HG02759 (cell line): ENCODE results near the gene CTSK.
"Not testable (repeated sequence)": the region's sequence is repeated elsewhere in the genome, so short reads cannot be mapped to it uniquely, and the experiment has no call there.

ENCODE experiments used
- ATAC-seq: cut with Tn5 transposase; IDR thresholded peaks from one replicate; pipeline ENCODE4 v1.9.1; 2021; ENCODE audit warnings: mild to moderate bottlenecking, moderate library complexity; ENCODE audit not compliant: unreplicated experiment

CTSK gene

GRCh38 chr1:150807249-150808023, 624 bp downstream of the CTSK start:
- ATAC-seq, result no peak

GRCh38 chr1:150805899-150806298, 2.2 kb downstream of the CTSK start:
- ATAC-seq, result no peak

GRCh38 chr1:150804671-150805070, 3.4 kb downstream of the CTSK start:
- ATAC-seq, result no peak

DNA sequence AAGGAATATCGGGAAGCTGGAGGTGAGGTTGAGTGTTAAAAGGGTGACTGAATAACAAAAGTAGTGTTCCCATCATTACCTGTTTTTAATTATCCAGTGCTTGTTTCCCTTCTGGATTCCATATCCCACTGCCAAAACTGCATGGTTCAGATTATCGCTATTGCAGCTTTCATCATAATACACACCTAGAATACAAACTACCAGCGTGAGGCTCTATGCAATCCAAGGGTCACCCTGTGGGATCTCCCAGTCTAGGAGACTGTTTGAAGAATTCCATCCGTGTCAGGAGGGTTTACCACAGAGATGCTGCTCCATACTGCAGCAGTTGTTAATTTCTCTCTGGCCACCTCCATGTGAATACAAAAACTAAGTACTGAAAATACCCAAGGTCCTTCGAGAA, 9.0 kb downstream of the CTSK start:
- no peak for ATAC-seq

DNA sequence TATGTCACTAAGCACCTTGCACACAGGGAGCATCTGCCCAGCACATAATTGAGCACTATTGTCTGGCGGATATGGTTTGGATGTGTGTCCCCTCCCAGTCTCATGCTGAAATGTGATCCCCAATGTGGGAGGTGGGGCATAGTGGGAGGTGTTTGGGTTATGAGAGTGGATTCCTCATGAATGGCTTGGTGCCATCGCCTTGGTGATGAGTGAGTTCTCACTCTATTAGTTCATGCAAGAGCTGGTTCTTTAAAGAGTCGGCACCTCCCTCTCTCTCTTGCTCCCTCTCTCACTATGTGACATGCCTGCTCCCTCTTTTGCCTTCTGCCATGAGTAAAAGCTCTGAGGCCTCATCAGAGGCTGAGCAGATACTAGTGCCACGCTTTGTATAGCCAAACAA, 9.5 kb downstream of the CTSK start:
- no peak for ATAC-seq

DNA sequence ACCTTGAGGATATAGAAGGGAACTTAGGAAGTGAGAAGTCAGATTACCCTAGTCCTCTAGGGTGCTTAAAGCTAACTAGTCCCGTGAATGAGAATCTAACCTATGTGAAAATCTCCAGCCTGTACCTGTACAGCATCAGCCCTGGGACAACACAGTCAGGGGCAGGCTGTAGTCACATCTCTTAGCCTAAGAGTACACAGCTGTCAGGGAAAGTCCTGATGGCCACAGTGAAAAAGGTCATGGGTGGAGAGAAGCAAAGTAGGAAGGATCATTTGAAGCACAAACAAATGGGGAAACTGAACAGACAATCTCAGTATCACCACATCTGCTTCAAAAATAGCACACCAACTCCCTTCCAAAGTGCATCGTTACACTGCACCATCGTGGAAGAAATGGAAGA, 11.7 kb downstream of the CTSK start:
- ATAC-seq, result no peak

GRCh38 chr1:150793778-150794177, 14.3 kb downstream of the CTSK start:
- ATAC-seq, result not testable (repeated sequence)

DNA sequence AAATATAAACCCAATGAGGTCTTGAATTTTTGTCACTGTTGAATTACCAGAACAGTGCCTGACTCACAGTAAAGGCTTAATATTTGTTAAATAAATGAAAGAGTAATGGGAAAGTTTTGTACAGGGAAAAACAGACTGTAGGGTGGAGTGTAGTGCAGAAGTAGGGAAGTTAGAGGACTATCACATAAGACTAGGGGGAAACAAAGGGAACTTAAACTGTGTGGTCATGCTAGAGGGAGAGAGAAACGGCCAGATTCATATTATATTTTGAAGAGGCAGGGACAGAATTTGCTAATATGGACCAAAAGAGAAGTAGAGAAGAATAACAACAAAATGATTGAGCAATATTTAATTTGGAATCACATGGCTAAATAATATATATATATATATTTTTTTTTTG, 14.8 kb downstream of the CTSK start:
- no peak for ATAC-seq

GRCh38 chr1:150791585-150791984, 16.5 kb downstream of the CTSK start:
- no peak for ATAC-seq

DNA sequence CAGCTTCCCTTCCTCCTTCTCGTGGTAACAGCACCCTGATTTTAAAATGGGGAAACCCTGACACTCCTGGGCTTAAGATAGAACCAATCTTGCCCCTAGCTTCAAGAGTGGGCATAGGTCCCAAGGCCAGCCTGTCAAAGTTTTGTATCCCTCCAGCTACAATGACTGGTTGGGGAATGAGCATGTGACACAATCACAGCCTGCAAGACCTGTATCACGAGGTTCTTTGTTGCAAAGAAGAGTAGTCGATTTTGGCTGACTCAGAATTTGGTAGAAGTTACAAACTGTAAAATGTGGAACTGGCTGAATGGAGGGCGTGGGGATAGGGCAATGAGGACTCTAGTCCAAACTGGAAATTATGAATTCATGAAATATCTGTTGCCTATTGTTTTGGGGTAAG, 18.7 kb downstream of the CTSK start:
- no peak for ATAC-seq

- no peak for ATAC-seq
These were observed 19.1 kb downstream of the CTSK start for GRCh38 chr1:150788946-150789345.

DNA sequence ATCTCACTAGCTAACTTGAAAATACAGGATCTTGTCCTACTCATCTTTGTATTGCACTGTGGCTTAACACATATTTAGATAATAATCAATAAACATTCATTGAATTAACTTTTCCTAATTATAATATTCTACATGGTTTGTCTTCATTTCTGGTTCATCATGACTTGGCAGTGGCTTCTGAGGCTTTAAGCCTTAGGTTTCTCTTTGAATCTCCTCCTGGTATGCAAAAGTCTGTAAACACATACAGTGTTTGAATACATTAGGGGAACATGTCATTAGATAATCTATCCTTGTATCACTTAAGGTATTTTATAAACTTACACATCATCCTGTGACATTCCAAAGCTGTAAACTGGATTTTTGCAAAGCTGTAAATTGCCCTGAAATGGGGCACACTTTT, 20.6 kb downstream of the CTSK start:
- ATAC-seq, result no peak

GRCh38 chr1:150780510-150780909, 27.6 kb downstream of the CTSK start:
- ATAC-seq, result no peak

DNA sequence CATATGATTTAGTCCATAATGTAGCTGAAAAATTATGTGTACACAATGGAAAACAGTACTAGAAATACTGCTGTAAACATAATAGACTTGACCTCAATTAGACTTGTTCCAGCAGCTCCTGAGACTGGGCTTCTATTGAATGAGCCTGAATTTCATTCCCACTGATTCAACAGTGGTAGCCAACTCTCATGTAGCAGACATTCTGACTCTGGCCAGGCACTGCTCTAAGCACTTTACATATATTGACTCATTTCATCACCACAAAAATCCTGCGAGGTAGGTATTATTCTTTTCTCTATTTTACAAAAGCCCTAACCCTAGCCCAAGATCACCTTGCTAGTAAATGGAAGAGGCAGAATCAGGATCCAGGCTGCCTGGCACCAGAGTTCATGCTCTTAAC, 29.7 kb downstream of the CTSK start:
- ATAC-seq, result no peak

DNA sequence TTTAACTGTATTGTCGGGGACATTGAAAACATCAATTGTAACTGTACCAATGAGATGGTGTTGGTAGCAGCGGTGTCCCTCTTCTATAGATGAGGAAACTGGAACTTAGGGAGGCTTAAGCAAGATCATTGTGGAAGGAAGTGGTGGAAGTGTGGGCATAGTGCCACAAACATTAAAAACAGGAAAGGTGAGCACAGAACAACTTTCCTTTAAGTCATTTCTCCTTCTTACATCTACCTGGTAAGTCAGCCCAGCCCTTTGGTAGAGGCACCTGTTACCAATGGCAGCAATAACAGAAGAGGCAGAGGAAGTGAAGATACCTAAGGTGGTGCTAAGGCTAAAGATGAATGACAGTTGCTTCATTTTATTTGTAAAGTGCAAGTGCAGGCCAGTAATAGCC, 30.5 kb downstream of the CTSK start:
- ATAC-seq, result no peak

GRCh38 chr1:150775931-150776505, 32.0 kb downstream of the CTSK start:
- not testable (repeated sequence) for ATAC-seq

DNA sequence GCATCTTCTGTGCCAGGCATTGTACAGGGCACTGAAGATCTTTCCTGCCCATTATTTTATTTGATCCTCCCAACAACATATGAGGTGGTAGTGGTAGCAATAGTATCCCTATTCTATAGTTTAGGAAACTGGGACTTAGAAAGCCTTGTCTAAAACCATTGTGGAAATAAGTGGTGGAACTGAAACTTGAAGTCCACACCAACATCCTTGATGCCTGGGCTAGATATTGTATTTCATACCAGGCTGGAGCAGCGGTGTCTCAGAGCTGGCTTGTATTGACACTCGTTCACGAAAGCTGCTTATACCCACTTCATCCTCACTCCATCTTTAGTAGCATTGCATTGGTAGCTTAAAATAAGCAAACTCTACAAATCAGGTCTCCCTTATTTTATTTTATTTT, 32.8 kb downstream of the CTSK start:
- no peak for ATAC-seq

DNA sequence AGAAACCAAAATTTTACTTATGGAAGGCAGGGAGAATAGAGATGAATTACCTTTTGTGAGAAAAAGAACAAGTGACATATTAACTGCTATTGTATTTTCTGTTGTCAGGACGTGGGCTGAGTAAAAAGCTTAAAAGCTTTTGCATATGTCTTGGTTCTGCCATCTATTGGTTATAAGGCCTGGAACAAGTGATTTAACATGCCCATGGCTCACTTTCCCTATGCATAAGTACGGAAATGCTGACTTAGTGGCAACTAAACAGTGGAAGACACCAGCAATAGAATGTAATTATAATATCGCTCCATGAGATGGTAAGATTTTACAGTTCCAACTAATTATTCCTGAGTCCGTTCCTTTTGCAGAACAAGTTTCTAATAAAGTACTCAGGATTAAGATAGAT, 35.7 kb downstream of the CTSK start:
- ATAC-seq, result no peak

DNA sequence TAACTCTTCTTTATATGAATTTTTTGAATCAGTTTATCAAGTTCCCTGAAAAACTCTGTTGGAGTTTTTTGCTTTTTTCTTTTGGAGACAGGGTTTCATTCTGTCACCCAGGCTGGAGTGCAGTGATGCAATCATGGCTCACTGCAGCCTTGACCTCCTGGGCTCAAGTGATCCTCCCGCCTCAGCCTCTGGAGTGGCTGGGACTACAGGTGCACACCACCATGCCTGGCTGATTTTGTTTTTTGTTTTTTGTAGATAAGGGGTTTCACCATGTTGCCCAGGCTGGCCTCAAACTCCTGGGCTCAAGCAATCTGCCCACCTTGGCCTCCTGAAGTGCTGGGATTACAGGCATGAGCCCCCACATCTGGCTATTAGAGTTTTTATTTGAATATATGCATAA, 40.4 kb downstream of the CTSK start:
- not testable (repeated sequence) for ATAC-seq

GRCh38 chr1:150765977-150766301, 42.1 kb downstream of the CTSK start:
- ATAC-seq, result not testable (repeated sequence)

GRCh38 chr1:150765296-150765976, 42.6 kb downstream of the CTSK start, which contains the start of gene CTSS:
CTSS (minus strand) TSS chr1:150765778; CDS start chr1:150764763, 1,015 bp downstream.
- ATAC-seq, result peak; percentile 89

- no peak for ATAC-seq
These were observed 43.4 kb downstream of the CTSK start for GRCh38 chr1:150764617-150765101.
